H1 (cell line): ENCODE data around the gene CCDC18. TPM values are rescaled to one million over a fixed set of nuclear protein-coding genes. Genes with fewer than 3 reads are reported as not detected.

Source experiments
- POU5F1 ChIP-seq: IDR thresholded peaks from 2 replicates; pipeline ENCODE4 v1.6.1; 2011; ENCODE audit warnings: low read depth, mild to moderate bottlenecking, low read length, moderate library complexity
- polyA plus RNA-seq, 7 experiments: library from polyadenylated mRNA; depleted of rRNA in 3 of 7; stranded (reverse) in 5 of 7; unstranded in 2 of 7; fragments of >200 nt in 5 of 7; fragments of 200-250 nt in 2 of 7; gene quantifications; 1 replicate in 5 of 7; 2 replicates in 1 of 7; 4 replicates in 1 of 7; pipeline versions ENCODE4 v1.2.1 to v1.2.3, GENCODE V29; 2011 to 2013; ENCODE audit warnings: missing spikeins in 2 of 7, mixed read lengths in 2 of 7
- total RNA-seq: library from RNA; stranded (reverse); fragmentation: NEBNext Ultra II Directional; extraction: Animal tissue kit (Norgen Biotek cat#: 25700); gene quantifications from 2 replicates; pipeline ENCODE4 v1.2.1, GENCODE V29; 2021
- TF ChIP-seq, protein P1 (sequence below): fragments of 300-600 bp; sonication (generic); IDR thresholded peaks from 2 replicates; pipeline ENCODE4 v1.7.1; 2012; ENCODE audit warnings: low read length, moderate library complexity, mild to moderate bottlenecking, inconsistent platforms; ENCODE audit not compliant: insufficient replicate concordance

CCDC18 gene
- total and polyA plus RNA-seq, 2 of the 8 experiments (the other 6 are each of a cell fraction or from before 2014, with no cell fraction given) = 3.0 to 21.2 TPM

DNA sequence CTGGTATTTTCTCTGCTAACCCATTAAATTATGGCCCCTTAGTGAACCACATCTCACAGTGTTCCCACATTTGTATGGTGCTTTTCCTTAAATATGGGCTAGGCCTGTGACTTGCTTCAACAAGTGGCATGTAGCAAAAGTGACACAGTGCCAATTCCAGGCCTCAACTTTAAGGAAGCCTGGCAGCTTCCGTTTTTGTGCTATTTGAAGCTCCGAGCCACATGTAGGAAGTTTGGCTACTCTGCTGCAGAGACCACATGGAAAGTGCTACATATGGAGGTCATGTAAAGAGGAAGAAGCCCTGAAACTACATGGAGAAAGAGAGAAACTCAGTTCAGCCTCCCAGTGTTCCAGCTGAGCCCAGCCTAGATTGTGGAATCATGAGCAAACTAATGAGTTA lies 136.7 kb downstream of the CCDC18 start (continued):
- TF ChIP-seq, protein P1, sequence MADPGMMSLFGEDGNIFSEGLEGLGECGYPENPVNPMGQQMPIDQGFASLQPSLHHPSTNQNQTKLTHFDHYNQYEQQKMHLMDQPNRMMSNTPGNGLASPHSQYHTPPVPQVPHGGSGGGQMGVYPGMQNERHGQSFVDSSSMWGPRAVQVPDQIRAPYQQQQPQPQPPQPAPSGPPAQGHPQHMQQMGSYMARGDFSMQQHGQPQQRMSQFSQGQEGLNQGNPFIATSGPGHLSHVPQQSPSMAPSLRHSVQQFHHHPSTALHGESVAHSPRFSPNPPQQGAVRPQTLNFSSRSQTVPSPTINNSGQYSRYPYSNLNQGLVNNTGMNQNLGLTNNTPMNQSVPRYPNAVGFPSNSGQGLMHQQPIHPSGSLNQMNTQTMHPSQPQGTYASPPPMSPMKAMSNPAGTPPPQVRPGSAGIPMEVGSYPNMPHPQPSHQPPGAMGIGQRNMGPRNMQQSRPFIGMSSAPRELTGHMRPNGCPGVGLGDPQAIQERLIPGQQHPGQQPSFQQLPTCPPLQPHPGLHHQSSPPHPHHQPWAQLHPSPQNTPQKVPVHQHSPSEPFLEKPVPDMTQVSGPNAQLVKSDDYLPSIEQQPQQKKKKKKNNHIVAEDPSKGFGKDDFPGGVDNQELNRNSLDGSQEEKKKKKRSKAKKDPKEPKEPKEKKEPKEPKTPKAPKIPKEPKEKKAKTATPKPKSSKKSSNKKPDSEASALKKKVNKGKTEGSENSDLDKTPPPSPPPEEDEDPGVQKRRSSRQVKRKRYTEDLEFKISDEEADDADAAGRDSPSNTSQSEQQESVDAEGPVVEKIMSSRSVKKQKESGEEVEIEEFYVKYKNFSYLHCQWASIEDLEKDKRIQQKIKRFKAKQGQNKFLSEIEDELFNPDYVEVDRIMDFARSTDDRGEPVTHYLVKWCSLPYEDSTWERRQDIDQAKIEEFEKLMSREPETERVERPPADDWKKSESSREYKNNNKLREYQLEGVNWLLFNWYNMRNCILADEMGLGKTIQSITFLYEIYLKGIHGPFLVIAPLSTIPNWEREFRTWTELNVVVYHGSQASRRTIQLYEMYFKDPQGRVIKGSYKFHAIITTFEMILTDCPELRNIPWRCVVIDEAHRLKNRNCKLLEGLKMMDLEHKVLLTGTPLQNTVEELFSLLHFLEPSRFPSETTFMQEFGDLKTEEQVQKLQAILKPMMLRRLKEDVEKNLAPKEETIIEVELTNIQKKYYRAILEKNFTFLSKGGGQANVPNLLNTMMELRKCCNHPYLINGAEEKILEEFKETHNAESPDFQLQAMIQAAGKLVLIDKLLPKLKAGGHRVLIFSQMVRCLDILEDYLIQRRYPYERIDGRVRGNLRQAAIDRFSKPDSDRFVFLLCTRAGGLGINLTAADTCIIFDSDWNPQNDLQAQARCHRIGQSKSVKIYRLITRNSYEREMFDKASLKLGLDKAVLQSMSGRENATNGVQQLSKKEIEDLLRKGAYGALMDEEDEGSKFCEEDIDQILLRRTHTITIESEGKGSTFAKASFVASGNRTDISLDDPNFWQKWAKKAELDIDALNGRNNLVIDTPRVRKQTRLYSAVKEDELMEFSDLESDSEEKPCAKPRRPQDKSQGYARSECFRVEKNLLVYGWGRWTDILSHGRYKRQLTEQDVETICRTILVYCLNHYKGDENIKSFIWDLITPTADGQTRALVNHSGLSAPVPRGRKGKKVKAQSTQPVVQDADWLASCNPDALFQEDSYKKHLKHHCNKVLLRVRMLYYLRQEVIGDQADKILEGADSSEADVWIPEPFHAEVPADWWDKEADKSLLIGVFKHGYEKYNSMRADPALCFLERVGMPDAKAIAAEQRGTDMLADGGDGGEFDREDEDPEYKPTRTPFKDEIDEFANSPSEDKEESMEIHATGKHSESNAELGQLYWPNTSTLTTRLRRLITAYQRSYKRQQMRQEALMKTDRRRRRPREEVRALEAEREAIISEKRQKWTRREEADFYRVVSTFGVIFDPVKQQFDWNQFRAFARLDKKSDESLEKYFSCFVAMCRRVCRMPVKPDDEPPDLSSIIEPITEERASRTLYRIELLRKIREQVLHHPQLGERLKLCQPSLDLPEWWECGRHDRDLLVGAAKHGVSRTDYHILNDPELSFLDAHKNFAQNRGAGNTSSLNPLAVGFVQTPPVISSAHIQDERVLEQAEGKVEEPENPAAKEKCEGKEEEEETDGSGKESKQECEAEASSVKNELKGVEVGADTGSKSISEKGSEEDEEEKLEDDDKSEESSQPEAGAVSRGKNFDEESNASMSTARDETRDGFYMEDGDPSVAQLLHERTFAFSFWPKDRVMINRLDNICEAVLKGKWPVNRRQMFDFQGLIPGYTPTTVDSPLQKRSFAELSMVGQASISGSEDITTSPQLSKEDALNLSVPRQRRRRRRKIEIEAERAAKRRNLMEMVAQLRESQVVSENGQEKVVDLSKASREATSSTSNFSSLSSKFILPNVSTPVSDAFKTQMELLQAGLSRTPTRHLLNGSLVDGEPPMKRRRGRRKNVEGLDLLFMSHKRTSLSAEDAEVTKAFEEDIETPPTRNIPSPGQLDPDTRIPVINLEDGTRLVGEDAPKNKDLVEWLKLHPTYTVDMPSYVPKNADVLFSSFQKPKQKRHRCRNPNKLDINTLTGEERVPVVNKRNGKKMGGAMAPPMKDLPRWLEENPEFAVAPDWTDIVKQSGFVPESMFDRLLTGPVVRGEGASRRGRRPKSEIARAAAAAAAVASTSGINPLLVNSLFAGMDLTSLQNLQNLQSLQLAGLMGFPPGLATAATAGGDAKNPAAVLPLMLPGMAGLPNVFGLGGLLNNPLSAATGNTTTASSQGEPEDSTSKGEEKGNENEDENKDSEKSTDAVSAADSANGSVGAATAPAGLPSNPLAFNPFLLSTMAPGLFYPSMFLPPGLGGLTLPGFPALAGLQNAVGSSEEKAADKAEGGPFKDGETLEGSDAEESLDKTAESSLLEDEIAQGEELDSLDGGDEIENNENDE = no peak
- no peak for TF ChIP-seq POU5F1
- TF ChIP-seq, all 59 proteins: peak for 0
